ENCODE measurements around the gene CDC25B. TPM values are rescaled to one million over a fixed set of nuclear protein-coding genes. Genes with fewer than 3 reads are reported as not detected.

The CDC25B gene
- total and polyA plus RNA-seq, 2 of the 13 experiments (the other 11 are each of a cell fraction or from before 2014, with no cell fraction given): 14.5 to 19.4 TPM

DNA sequence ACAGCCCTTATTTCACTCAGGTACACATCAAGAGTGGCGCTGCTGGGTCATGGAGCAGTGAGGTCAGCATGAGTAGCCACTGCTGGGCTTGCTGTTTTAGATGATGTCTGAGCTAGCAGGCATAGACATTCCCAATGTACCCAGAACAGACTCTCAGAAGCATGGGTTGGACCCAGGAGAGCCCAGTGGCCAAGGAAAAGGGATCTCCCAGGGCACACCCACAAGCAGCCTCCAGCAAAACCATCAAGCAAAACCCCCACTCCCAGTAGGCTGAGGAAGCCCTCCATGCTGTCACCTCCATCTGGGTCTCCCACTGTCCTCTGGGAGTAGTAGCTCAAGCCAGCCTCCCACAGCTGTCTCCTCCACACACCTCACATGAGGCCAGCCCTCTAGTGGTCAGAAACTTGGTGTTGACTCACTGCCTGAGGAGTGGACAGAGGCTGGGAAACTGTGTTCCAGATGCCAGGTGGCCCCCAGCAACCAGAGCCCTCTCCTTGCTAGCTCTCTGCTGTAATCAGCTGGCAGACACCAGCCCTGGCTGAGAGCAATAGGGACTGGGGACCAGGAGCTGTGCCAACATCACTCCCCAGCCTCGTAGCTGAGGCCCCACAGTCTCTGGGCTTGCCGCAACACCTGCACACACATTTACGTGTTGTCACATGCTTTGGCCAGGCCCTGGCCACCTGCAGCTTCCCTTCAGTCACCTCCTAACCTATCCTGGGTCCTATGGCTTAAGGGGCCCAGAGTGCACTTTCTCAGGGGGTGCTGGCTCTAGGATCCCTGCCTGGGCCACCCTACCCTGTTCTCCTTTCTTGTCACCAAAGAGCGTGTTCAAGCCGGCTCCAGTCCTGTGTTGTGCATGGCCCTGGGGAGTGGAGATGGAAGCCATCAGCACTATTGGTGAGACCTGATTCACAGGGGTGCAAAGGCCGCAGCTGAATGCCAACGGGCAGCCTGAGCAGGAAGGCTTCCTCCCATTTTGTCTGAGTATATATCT lies 22.3 kb downstream of the CDC25B start (continued):
- peak; percentile 34; the same call in 1 of the 2 replicates for TF ChIP-seq RXRA (CRISPR knock-in tag; IDR thresholded peaks at IDR 0.05)
- TF ChIP-seq ERF (CRISPR knock-in tag; IDR thresholded peaks at IDR 0.05): peak; percentile 70; the same call in 1 of the 2 replicates
- peak; percentile 76; the same call in 1 of the 2 replicates for TF ChIP-seq TOPORS (CRISPR knock-in tag; IDR thresholded peaks at IDR 0.05)
- no peak for TF ChIP-seq EP300 (IDR thresholded peaks at IDR 0.05; ENCODE audit: low read depth in 2 of 2, low read length in 2 of 2)
- no peak; the same call in 1 of the 2 replicates for TF ChIP-seq EP300 (CRISPR knock-in tag; IDR thresholded peaks at IDR 0.05; ENCODE audit: borderline replicate concordance)
- TF ChIP-seq, protein P1, sequence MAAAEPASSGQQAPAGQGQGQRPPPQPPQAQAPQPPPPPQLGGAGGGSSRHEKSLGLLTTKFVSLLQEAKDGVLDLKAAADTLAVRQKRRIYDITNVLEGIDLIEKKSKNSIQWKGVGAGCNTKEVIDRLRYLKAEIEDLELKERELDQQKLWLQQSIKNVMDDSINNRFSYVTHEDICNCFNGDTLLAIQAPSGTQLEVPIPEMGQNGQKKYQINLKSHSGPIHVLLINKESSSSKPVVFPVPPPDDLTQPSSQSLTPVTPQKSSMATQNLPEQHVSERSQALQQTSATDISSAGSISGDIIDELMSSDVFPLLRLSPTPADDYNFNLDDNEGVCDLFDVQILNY (CRISPR knock-in tag; conservative IDR thresholded peaks at IDR 0.05): no peak
- TF ChIP-seq MAZ (IDR thresholded peaks at IDR 0.05; ENCODE audit: borderline replicate concordance, low read depth, low read length): peak; percentile 66; the same call in 1 of the 2 replicates
- peak; percentile 83 for TF ChIP-seq MAZ (CRISPR knock-in tag; IDR thresholded peaks at IDR 0.05; ENCODE audit: low read depth)
- no peak for TF ChIP-seq PHB2 (IDR thresholded peaks at IDR 0.05; ENCODE audit: partially characterized antibody)
- no peak for TF ChIP-seq ZFAT (CRISPR knock-in tag; conservative IDR thresholded peaks at IDR 0.05)
- TF ChIP-seq, protein P2, sequence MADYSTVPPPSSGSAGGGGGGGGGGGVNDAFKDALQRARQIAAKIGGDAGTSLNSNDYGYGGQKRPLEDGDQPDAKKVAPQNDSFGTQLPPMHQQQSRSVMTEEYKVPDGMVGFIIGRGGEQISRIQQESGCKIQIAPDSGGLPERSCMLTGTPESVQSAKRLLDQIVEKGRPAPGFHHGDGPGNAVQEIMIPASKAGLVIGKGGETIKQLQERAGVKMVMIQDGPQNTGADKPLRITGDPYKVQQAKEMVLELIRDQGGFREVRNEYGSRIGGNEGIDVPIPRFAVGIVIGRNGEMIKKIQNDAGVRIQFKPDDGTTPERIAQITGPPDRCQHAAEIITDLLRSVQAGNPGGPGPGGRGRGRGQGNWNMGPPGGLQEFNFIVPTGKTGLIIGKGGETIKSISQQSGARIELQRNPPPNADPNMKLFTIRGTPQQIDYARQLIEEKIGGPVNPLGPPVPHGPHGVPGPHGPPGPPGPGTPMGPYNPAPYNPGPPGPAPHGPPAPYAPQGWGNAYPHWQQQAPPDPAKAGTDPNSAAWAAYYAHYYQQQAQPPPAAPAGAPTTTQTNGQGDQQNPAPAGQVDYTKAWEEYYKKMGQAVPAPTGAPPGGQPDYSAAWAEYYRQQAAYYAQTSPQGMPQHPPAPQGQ (CRISPR knock-in tag; IDR thresholded peaks at IDR 0.05; ENCODE audit: borderline replicate concordance): no peak
- peak; percentile 33; the same call in 1 of the 2 replicates for TF ChIP-seq ZBTB21 (CRISPR knock-in tag; IDR thresholded peaks at IDR 0.05)
- TF ChIP-seq MAF1 (CRISPR knock-in tag; IDR thresholded peaks at IDR 0.05; ENCODE audit: borderline replicate concordance): no peak
- TF ChIP-seq ADNP (CRISPR knock-in tag; IDR thresholded peaks at IDR 0.05): no peak; the same call in 1 of the 2 replicates
- TF ChIP-seq, protein P3, sequence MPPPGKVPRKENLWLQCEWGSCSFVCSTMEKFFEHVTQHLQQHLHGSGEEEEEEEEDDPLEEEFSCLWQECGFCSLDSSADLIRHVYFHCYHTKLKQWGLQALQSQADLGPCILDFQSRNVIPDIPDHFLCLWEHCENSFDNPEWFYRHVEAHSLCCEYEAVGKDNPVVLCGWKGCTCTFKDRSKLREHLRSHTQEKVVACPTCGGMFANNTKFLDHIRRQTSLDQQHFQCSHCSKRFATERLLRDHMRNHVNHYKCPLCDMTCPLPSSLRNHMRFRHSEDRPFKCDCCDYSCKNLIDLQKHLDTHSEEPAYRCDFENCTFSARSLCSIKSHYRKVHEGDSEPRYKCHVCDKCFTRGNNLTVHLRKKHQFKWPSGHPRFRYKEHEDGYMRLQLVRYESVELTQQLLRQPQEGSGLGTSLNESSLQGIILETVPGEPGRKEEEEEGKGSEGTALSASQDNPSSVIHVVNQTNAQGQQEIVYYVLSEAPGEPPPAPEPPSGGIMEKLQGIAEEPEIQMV (CRISPR knock-in tag; IDR thresholded peaks at IDR 0.05; ENCODE audit: low read depth): peak; percentile 74; the same call in 1 of the 2 replicates
- 0 out of 2 replicates have a peak, but pooled peaks have one; percentile 72 for TF ChIP-seq ZNF879 (CRISPR knock-in tag; IDR thresholded peaks at IDR 0.05)
- TF ChIP-seq, protein P4, sequence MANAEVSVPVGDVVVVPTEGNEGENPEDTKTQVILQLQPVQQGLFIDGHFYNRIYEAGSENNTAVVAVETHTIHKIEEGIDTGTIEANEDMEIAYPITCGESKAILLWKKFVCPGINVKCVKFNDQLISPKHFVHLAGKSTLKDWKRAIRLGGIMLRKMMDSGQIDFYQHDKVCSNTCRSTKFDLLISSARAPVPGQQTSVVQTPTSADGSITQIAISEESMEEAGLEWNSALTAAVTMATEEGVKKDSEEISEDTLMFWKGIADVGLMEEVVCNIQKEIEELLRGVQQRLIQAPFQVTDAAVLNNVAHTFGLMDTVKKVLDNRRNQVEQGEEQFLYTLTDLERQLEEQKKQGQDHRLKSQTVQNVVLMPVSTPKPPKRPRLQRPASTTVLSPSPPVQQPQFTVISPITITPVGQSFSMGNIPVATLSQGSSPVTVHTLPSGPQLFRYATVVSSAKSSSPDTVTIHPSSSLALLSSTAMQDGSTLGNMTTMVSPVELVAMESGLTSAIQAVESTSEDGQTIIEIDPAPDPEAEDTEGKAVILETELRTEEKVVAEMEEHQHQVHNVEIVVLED (CRISPR knock-in tag; IDR thresholded peaks at IDR 0.05; ENCODE audit: borderline replicate concordance): no peak; the same call in 1 of the 2 replicates
- TF ChIP-seq SIN3A (IDR thresholded peaks at IDR 0.05; ENCODE audit: borderline replicate concordance, low read depth, low read length): peak; percentile 93
- TF ChIP-seq NCOR1 (IDR thresholded peaks at IDR 0.05; ENCODE audit: borderline replicate concordance, low read length): no peak
- peak; percentile 93 for TF ChIP-seq KDM2A (CRISPR knock-in tag; IDR thresholded peaks at IDR 0.05; ENCODE audit: borderline replicate concordance, low read depth)
- peak; percentile 14; the same call in 1 of the 2 replicates for TF ChIP-seq NFYC (CRISPR knock-in tag; IDR thresholded peaks at IDR 0.05)
- no peak for TF ChIP-seq RBFOX2 (IDR thresholded peaks at IDR 0.05; ENCODE audit: low read depth, low read length)
- TF ChIP-seq SAFB2 (CRISPR knock-in tag; IDR thresholded peaks at IDR 0.05; ENCODE audit: borderline replicate concordance, low read depth): 0 out of 2 replicates have a peak, but pooled peaks have one; percentile 63

All from HepG2 (cell line).